HEK293 (cell line): ENCODE data around the gene SERPINH1.
A peak's percentile ranks its signal among the peaks of the same experiment; 100 is the strongest.

Experiments
- CTCF ChIA-PET: fragments of 350-600 bp; formaldehyde crosslinking; extraction: SDS; loops from one replicate; lab custom pipeline; 2021; ENCODE audit warnings: antibody characterized with exemption; lab: Yijun Ruan, JAX
- POLR2A ChIA-PET: fragments of 300-600 bp; formaldehyde crosslinking; extraction: SDS; loops from one replicate; lab custom pipeline; 2020; ENCODE audit warnings: antibody characterized with exemption, inconsistent platforms; lab: Yijun Ruan, JAX
- H3K27ac ChIP-seq: fragments of 200-500 bp; sonication (Bioruptor generic); 2 replicates; pipeline ENCODE4 v1.5.1; 2014; ENCODE audit warnings: low read depth, low read length, control low read depth, inconsistent platforms; ENCODE audit errors: extremely low read depth
- H3K36me3 ChIP-seq, 2 experiments: fragments of 200-500 bp in 1 of 2; sonication (Bioruptor generic) in 1 of 2; 1 replicate in 1 of 2; 2 replicates in 1 of 2; pipeline ENCODE4 v1.5.1; 2014 to 2017; ENCODE audit warnings: inconsistent platforms in 2 of 2, low read length in 2 of 2; ENCODE audit not compliant: control insufficient read depth in 2 of 2, insufficient read depth in 1 of 2
- H3K4me1 ChIP-seq: fragments of 200-500 bp; sonication (Bioruptor generic); 2 replicates; pipeline ENCODE4 v1.5.1; 2014; ENCODE audit warnings: mild to moderate bottlenecking, low read length, inconsistent platforms; ENCODE audit not compliant: control insufficient read depth, insufficient read depth
- H3K4me3 ChIP-seq: 2 replicates; pipeline ENCODE4 v1.5.1; 2011; ENCODE audit warnings: low read depth, mild to moderate bottlenecking, control low read depth, low read length, moderate library complexity
- H3K9me3 ChIP-seq: fragments of 200-500 bp; sonication (Bioruptor generic); 2 replicates; pipeline ENCODE4 v1.5.1; 2014; ENCODE audit warnings: low read depth, low read length, inconsistent platforms; ENCODE audit not compliant: control insufficient read depth, insufficient read depth
- CTCF ChIP-seq: fragments of 450-650 bp; formaldehyde crosslinking; IDR thresholded peaks from 2 replicates; pipeline ENCODE4 v1.5.1; 2016; ENCODE audit warnings: missing biosample characterization, missing genetic modification characterization
- FEZF1 ChIP-seq: fragments of 450-650 bp; formaldehyde crosslinking; IDR thresholded peaks from 2 replicates; pipeline ENCODE4 v1.5.1; 2016; ENCODE audit warnings: missing biosample characterization, missing genetic modification characterization
- GLIS1 ChIP-seq: fragments of 450-650 bp; formaldehyde crosslinking; IDR thresholded peaks from 2 replicates; pipeline ENCODE4 v1.5.1; 2016; ENCODE audit warnings: missing biosample characterization, missing genetic modification characterization
- SETDB1 ChIP-seq: IDR thresholded peaks from one replicate; pipeline ENCODE4 v1.6.1; 2017; ENCODE audit warnings: mild to moderate bottlenecking, low read length, moderate library complexity, mixed read lengths; ENCODE audit not compliant: insufficient read length
- TSHZ1 ChIP-seq: fragments of 450-650 bp; formaldehyde crosslinking; IDR thresholded peaks from 2 replicates; pipeline ENCODE4 v1.5.1; 2016; ENCODE audit warnings: missing biosample characterization, missing genetic modification characterization, borderline replicate concordance
- ZNF114 ChIP-seq: fragments of 450-650 bp; formaldehyde crosslinking; IDR thresholded peaks from 2 replicates; pipeline ENCODE4 v1.5.0; 2017; ENCODE audit warnings: missing biosample characterization, missing genetic modification characterization
- ZNF138 ChIP-seq: fragments of 450-650 bp; formaldehyde crosslinking; IDR thresholded peaks from 2 replicates; pipeline ENCODE4 v1.5.1; 2016; ENCODE audit warnings: missing biosample characterization, missing genetic modification characterization, borderline replicate concordance
- ZNF146 ChIP-seq: fragments of 450-650 bp; formaldehyde crosslinking; IDR thresholded peaks from 2 replicates; pipeline ENCODE4 v1.5.1; 2016; ENCODE audit warnings: missing biosample characterization, missing genetic modification characterization
- ZNF426 ChIP-seq: fragments of 450-650 bp; formaldehyde crosslinking; IDR thresholded peaks from 2 replicates; pipeline ENCODE4 v1.5.1; 2017; ENCODE audit warnings: missing biosample characterization, missing genetic modification characterization, mild to moderate bottlenecking, inconsistent platforms, moderate library complexity
- ZNF518A ChIP-seq: fragments of 450-650 bp; formaldehyde crosslinking; conservative IDR thresholded peaks from 2 replicates; pipeline ENCODE4 v1.5.1; 2016; ENCODE audit warnings: low read depth, missing biosample characterization, missing genetic modification characterization
- ZNF624 ChIP-seq: fragments of 450-650 bp; formaldehyde crosslinking; IDR thresholded peaks from 2 replicates; pipeline ENCODE4 v1.5.1; 2017; ENCODE audit warnings: missing biosample characterization, missing genetic modification characterization
- ZNF645 ChIP-seq: fragments of 450-650 bp; formaldehyde crosslinking; IDR thresholded peaks from 2 replicates; pipeline ENCODE4; 2016; ENCODE audit warnings: missing biosample characterization, missing genetic modification characterization
- ZNF654 ChIP-seq: fragments of 450-650 bp; formaldehyde crosslinking; IDR thresholded peaks from 2 replicates; pipeline ENCODE4 v1.5.1; 2016; ENCODE audit warnings: low read depth, missing biosample characterization, missing genetic modification characterization
- ZSCAN4 ChIP-seq: fragments of 450-650 bp; formaldehyde crosslinking; IDR thresholded peaks from 2 replicates; pipeline ENCODE4 v1.5.1; 2017; ENCODE audit warnings: missing biosample characterization, missing genetic modification characterization
- ZSCAN5A ChIP-seq: fragments of 450-650 bp; formaldehyde crosslinking; IDR thresholded peaks from 2 replicates; pipeline ENCODE4 v1.5.1; 2016; ENCODE audit warnings: missing biosample characterization, missing genetic modification characterization

SERPINH1 gene

GRCh38 chr11:75547177-75547576, 14.9 kb upstream of the SERPINH1 start (continued):
- TF ChIP-seq ZNF518A (tag by site-specific recombination) = no peak
- no peak for TF ChIP-seq SETDB1
- no peak for TF ChIP-seq FEZF1 (tag by site-specific recombination)
- no peak for TF ChIP-seq ZNF146 (tag by site-specific recombination)
- TF ChIP-seq ZNF138 (tag by site-specific recombination) = no peak
- no peak for TF ChIP-seq ZNF624 (tag by site-specific recombination)
- no peak for TF ChIP-seq ZNF645 (tag by site-specific recombination)
- no peak for TF ChIP-seq TSHZ1 (tag by site-specific recombination)
- TF ChIP-seq, all 188 proteins: peak for 0

GRCh38 chr11:75547617-75548058, 14.4 kb upstream of the SERPINH1 start:
- Histone ChIP-seq H3K4me3 (no peak overlapping the region), H3K9me3 (no peaks in the 10 kb centered on the region), H3K27ac (no peak overlapping the region), H3K4me1 (no peaks in the 10 kb centered on the region), H3K36me3 (no peaks in the 10 kb centered on the region)
- CTCF ChIA-PET = interaction anchor here (0.6 to 2.3 kb wide), 15 partner anchors 12 to 1069 kb away, joined by 3 to 29 read pairs (median 4); no protein-coding TSS in a partner anchor
- POLR2A ChIA-PET = no interaction called here
- peak; percentile 63 for TF ChIP-seq ZNF654
- peak; percentile 63 for TF ChIP-seq CTCF (tag by site-specific recombination)
- TF ChIP-seq ZNF426 = no peak
- TF ChIP-seq GLIS1 (tag by site-specific recombination) = no peak
- TF ChIP-seq ZSCAN4 = no peak
- no peak for TF ChIP-seq ZNF114 (tag by site-specific recombination)
- TF ChIP-seq ZSCAN5A (tag by site-specific recombination) = no peak
